Measurements from ENCODE around the gene HRH4.

HRH4 gene, protein sequence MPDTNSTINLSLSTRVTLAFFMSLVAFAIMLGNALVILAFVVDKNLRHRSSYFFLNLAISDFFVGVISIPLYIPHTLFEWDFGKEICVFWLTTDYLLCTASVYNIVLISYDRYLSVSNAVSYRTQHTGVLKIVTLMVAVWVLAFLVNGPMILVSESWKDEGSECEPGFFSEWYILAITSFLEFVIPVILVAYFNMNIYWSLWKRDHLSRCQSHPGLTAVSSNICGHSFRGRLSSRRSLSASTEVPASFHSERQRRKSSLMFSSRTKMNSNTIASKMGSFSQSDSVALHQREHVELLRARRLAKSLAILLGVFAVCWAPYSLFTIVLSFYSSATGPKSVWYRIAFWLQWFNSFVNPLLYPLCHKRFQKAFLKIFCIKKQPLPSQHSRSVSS

GRCh38 chr18:24460388-24460787 lies at the start of gene HRH4:
Gene HRH4, plus strand, starts transcription at chr18:24460637. Its CDS starts 92 bp downstream, at chr18:24460729.
- no peak for DNase-seq (ENCODE audit: low spot score)

DNA sequence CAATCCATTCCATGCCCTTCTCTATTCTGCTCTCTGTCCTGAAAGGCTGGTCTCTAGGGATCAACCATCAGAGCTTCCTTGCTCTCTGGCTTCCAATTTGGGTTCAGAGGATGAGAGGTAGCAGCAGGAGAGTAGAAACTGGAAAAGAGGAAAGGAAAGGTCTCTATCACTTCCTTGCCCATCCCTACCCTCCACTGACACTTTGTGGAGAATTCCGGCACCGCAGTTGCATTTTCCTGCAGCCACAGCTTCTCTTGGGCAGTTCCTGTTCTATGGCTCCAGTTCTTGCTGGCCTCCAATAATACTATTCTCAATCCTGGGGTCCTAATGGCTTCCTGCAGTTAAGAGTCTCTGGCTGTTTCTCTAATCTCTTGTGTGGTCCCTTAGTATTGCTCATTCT lies 47.3 kb upstream of the HRH4 start:
- peak; percentile 37 for DNase-seq (ENCODE audit: low spot score)

GRCh38 chr18:24414349-24415003 lies 46.0 kb upstream of the HRH4 start:
- no peak for DNase-seq (ENCODE audit: low spot score)

DNA sequence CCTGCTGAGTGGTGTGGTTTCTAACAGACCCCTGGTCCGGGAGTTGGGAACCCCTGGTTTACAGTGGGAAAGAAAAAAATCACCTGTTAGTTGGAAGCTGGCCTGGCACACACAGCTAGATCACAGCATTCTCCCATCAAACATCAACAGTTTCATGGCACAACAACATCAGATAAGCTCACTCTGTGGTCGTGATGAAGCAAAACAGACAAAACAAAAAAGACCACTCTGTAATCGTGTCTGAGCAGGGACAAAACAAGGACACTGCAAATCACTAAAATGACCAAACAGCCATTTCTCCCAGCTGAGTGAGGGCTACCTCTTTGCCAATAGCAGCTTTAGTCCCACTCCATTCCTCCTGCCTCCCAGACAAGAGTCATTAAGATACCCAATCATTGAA lies 43.0 kb upstream of the HRH4 start:
- DNase-seq (ENCODE audit: low spot score) = no peak

- no peak for DNase-seq (ENCODE audit: low spot score)
Observed at GRCh38 chr18:24420551-24420950, 39.9 kb upstream of the HRH4 start.

DNA sequence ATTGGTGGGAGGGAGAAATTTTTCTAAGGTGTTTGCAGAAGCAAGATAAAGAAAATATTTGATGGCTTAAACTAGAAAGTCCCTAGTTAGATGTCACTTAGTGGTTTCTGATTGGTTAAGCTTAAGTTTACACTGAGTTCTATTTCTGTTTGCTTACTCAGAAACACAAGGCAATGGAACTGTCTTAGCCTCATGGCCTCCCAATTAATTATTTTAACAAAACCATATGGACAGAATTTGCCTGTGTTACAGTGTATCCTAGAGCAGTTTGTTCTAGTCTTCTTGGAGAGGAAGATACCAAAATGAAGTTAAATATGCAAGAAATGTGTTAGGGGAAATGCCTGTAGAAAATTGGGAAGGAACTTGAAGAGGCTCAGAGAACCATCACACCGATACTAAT lies 38.6 kb upstream of the HRH4 start:
- DNase-seq (ENCODE audit: low spot score) = no peak

DNA sequence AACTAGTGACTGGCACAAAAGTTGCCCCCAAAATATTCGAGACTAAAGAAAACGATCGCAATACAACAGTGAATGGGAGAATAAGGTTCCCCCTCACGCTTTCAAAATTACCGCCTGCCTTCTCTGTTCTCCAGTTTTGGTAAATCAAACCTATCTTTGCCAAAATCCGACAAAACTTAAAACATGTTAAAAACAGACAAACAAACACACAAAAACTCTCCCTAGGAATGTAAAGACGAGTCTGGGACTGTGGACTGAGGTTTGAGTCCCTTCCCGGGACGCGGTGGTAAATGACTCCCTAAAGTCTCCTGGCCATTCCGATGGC lies 34.4 kb upstream of the HRH4 start:
- no peak for DNase-seq (ENCODE audit: low spot score)

DNA sequence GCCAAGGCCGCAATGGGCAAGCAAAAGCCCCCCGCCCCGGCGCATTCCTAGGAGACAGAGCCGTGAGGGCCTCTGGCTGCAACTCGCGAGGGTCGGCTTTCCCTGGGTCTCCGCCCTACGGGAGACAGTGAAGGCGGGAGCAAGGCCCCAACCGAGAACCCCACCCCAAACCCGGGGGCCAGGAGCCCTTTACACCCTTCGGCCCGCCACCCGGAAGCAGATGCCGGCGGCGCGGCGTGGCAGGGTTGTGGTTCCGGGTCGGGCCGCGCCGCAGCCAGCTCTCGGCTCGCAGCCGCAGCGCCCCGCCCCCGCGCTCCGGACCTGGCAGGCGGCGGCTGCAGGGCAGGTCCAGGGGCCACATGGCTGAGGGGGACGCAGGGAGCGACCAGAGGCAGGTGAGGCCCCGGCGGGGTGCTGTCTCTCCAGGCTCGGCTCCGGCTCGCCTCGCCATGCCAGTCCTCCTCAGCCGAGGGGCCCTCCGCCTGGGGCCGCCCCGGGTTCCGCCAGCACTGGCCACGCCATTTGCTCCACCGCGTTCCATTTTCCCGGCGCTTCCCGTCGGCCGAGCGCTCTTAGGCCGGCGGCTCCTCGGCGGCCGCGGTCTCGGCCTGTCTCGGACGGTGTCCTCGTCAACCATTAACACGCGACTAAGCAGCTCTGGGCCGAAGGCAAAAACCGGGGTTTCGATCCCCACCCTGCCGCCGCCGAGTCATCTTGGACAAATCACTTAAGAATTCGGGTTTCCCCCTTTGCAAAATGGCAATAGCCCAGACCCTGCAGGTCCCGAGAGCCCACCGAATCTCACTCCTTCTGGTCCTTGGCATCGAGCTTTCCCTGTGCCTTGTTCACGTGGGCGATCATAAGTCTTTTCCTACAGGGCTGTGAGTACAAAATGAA lies 33.8 kb upstream of the HRH4 start, which contains the start of gene IMPACT:
IMPACT (plus strand) TSS at position 273 of the 897 bp plus-strand sequence; CDS start at position 360, 87 bp downstream.
- DNase-seq (ENCODE audit: low spot score) = peak; percentile 95

DNA sequence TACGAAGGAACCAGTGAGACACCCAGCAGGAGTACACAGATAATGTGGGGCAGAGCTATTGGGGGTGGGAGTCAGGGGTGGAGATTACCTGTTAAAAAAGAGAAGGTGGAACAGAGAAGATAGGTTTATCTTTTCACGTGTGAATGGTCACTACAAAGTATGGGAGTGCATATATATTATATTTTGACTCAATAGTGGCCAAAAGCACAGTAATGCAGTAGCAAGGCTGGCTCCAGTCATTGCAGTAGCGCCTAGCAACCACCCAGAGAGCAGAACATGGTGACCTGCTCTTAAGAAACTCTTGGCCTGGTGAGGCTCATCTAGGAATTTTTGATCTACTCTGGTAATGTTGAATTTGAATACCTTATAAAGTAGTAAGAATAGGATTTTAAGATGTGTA lies 33.0 kb upstream of the HRH4 start:
- DNase-seq (ENCODE audit: low spot score) = peak; percentile 13

DNA sequence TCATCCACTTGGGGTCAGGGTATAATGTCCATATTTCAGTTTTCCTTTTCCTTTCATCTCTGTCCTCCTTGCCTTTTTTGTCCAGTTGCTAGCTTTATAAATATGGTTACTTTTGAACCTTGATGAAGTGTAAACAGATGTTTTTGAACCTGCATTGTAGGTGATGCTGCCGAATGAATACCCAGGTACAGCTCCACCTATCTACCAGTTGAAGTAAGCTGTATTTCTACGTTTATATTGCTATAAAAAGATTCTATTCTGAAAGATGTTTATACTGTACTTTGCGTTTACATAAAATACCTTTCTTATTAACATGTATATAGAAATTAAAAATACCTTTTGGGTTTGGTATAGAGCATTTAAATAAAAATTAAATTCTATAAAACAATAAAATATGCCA lies 31.7 kb upstream of the HRH4 start:
- DNase-seq (ENCODE audit: low spot score) = no peak

- no peak for DNase-seq (ENCODE audit: low spot score)
Observed at GRCh38 chr18:24429188-24429587, 31.2 kb upstream of the HRH4 start.

DNA sequence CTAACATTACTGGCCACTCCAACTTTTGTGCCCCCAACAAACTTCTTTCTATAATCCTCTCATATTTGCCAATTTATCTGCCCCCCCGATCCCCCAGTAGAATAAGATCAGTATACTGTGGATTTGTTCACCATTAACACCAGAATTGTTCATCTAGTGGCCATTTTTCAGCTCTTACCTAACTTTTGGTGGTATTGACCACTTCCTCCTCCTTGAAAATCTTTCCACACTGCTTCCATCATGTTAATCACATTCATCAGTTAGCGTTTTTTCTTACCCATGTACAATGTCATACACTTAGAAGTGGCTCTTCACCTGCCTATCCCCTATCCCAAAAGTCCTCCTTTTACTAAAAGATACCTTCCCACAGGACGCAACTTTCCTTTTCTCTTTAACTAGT lies 27.8 kb upstream of the HRH4 start:
- DNase-seq (ENCODE audit: low spot score) = no peak

GRCh38 chr18:24436939-24437338 lies 23.5 kb upstream of the HRH4 start:
- no peak for DNase-seq (ENCODE audit: low spot score)

DNA sequence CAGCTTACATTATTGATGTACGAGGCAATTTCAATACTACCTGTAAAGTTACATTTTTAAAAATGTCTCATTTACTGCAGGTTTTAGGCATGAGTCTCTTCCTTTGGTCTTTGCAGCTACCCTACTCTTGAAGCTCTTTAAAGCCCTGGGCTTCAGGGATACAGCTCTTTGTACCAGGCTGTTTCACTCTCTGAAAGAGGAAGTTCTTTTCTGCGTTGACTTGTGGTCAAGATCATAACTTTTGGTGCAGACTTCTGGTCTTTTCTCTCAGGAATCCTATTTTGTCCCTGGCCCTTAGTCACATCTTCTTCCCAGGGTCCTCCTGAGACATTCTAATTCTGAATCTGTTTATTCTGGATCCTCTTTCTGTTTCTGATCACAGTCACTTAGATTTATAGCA lies 16.6 kb upstream of the HRH4 start:
- no peak for DNase-seq (ENCODE audit: low spot score)

GRCh38 chr18:24446453-24446852 lies 14.0 kb upstream of the HRH4 start:
- no peak for DNase-seq (ENCODE audit: low spot score)

- DNase-seq (ENCODE audit: low spot score) = no peak
Observed at GRCh38 chr18:24446953-24447538, 13.4 kb upstream of the HRH4 start.

GRCh38 chr18:24447961-24448360 lies 12.5 kb upstream of the HRH4 start:
- DNase-seq (ENCODE audit: low spot score) = no peak

- DNase-seq (ENCODE audit: low spot score) = no peak
Observed at GRCh38 chr18:24456549-24456948, 3.9 kb upstream of the HRH4 start.

GRCh38 chr18:24459772-24460171 lies 665 bp upstream of the HRH4 start:
- no peak for DNase-seq (ENCODE audit: low spot score)

- DNase-seq (ENCODE audit: low spot score) = no peak
Observed at GRCh38 chr18:24461996-24462395, 1.6 kb downstream of the HRH4 start.

GRCh38 chr18:24462838-24463775 lies 2.7 kb downstream of the HRH4 start:
- DNase-seq (ENCODE audit: low spot score) = no peak

Measured in iPS-NIHi11 (cell line).